ENCODE measurements around the gene SLC12A2. TPM values are rescaled to one million over a fixed set of nuclear protein-coding genes. Genes with fewer than 3 reads are reported as not detected.
A peak's percentile ranks its signal among the peaks of the same experiment; 100 is the strongest.

Gene SLC12A2
- total RNA-seq, 2 experiments from 2014 or later = 13.7 to 16.4 TPM

DNA sequence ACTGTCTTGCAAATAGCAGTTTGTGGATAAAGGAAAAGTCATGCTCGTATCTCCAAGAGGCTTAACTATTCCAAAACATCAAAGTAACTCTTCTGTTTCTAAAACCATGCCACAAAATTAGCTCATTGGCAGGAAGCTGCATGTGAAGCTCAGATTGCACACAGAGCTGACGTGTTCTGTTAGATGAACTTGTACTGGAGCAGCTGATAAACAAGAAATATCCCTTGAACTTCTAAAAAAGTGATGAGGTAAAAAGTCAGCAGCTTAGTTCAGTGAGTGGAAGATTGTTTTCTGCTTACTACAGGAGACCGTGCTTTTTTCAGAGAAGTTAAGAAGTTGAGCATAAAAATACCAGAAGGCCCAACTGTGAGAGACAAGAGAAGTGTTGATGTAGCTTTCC is 113.2 kb downstream of the SLC12A2 start:
- intact Hi-C loops (cut with DNase I, micrococcal nuclease) = loop anchor here (5.0 kb wide), 2 partner anchors 114 to 301 kb away; partner anchors contain the start of gene SLC12A2 (in 1 of the 2)
- Histone ChIP-seq H3K27ac (ENCODE audit: low read depth in 1 of 2, low read length in 2 of 2) (peak overlapping the region in 1 of 2 donors; percentile 32), H3K9me3 (ENCODE audit: control insufficient read depth in 1 of 2, insufficient read depth in 1 of 2, low read length in 2 of 2) (no peaks in the 10 kb centered on the region), H3K27me3 (ENCODE audit: control insufficient read depth in 1 of 2, insufficient read depth in 2 of 2, low read length in 2 of 2) (no peaks in the 10 kb centered on the region), H3K4me3 (ENCODE audit: low read length) (no peak overlapping the region), H3K4me1 (ENCODE audit: insufficient read depth, low read length) (peaks cover 29% of the 10 kb centered on the region), H3K36me3 (ENCODE audit: insufficient read depth, low read length) (no peaks in the 10 kb centered on the region)
- Mint-ChIP-seq H3K4me1 (ENCODE audit: low read depth) (peaks cover 64% of the 10 kb centered on the region), H3K4me3 (peak overlapping the region; percentile 6), H3K27me3 (no peaks in the 10 kb centered on the region), H3K36me3 (ENCODE audit: low read depth) (no peaks in the 10 kb centered on the region), H3K9me3 (no peaks in the 10 kb centered on the region), H3K27ac (peak overlapping the region; percentile 90)
- ChIA-PET CTCF (no interaction called here), POLR2A (interaction anchor here (1.0 to 2.2 kb wide), 2 partner anchors 13 to 114 kb away, joined by 3 to 8 read pairs; no protein-coding TSS in a partner anchor)
- ATAC-seq (ENCODE audit: poor library complexity) (peak; percentile 82), DNase-seq (peak in 6 of 14 experiments; percentile 15 to 62 (median 53))
- TF ChIP-seq, protein P1, sequence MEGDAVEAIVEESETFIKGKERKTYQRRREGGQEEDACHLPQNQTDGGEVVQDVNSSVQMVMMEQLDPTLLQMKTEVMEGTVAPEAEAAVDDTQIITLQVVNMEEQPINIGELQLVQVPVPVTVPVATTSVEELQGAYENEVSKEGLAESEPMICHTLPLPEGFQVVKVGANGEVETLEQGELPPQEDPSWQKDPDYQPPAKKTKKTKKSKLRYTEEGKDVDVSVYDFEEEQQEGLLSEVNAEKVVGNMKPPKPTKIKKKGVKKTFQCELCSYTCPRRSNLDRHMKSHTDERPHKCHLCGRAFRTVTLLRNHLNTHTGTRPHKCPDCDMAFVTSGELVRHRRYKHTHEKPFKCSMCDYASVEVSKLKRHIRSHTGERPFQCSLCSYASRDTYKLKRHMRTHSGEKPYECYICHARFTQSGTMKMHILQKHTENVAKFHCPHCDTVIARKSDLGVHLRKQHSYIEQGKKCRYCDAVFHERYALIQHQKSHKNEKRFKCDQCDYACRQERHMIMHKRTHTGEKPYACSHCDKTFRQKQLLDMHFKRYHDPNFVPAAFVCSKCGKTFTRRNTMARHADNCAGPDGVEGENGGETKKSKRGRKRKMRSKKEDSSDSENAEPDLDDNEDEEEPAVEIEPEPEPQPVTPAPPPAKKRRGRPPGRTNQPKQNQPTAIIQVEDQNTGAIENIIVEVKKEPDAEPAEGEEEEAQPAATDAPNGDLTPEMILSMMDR (IDR thresholded peaks at IDR 0.05) = no peak

GRCh38 chr5:128197896-128198522 is 114.4 kb downstream of the SLC12A2 start:
- POLR2A ChIA-PET = interaction anchor here (2.2 kb wide), 1 partner anchor 115 kb away, joined by 8 read pairs; no protein-coding TSS in a partner anchor
- Histone ChIP-seq H3K9me3 (ENCODE audit: control insufficient read depth in 1 of 2, insufficient read depth in 1 of 2, low read length in 2 of 2) (no peaks in the 10 kb centered on the region), H3K27me3 (ENCODE audit: control insufficient read depth in 1 of 2, insufficient read depth in 2 of 2, low read length in 2 of 2) (no peaks in the 10 kb centered on the region), H3K36me3 (ENCODE audit: insufficient read depth, low read length) (no peaks in the 10 kb centered on the region), H3K27ac (ENCODE audit: low read depth in 1 of 2, low read length in 2 of 2) (peak overlapping the region; percentile 32 to 40), H3K4me3 (ENCODE audit: low read length) (no peak overlapping the region), H3K4me1 (ENCODE audit: insufficient read depth, low read length) (peaks cover 29% of the 10 kb centered on the region)
- peak; percentile 14 for ATAC-seq (ENCODE audit: poor library complexity)
- peak in 5 of 14 experiments; percentile 14 to 71 (median 47) for DNase-seq
- Mint-ChIP-seq H3K4me1 (ENCODE audit: low read depth) (peaks cover 64% of the 10 kb centered on the region), H3K4me3 (peak overlapping the region; percentile 32), H3K27ac (peak overlapping the region; percentile 90), H3K27me3 (no peaks in the 10 kb centered on the region), H3K36me3 (ENCODE audit: low read depth) (no peaks in the 10 kb centered on the region), H3K9me3 (no peaks in the 10 kb centered on the region)
- CTCF ChIA-PET = no interaction called here
- TF ChIP-seq, protein P1 (IDR thresholded peaks at IDR 0.05) = no peak
- intact Hi-C loops (cut with DNase I, micrococcal nuclease) = loop anchor here (5.0 kb wide), 2 partner anchors 116 to 299 kb away; partner anchors contain the start of gene SLC12A2 (in 1 of the 2)

DNA sequence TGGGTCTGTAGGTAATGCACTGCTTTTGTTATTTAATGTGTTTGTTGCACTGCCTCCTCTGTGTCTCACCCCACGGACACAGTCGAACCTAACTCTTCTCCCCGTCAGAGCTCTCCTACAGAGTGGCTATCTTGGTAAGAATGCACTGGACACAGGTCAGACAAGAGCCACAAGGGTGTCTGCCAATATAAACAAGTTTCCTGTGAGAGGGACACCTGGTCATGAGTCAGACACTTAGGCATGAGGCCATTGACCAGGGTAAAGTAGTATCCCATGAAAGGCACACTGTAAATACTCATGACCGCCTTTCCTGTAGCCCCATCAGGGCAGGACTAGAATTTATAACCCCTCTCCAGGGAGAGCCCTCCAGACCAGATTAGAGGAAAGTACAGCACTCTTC is 115.5 kb downstream of the SLC12A2 start:
- TF ChIP-seq, protein P1 (IDR thresholded peaks at IDR 0.05) = no peak
- H3K36me3 Mint-ChIP-seq (ENCODE audit: low read depth) = no peaks in the 10 kb centered on the region
- peak overlapping the region; percentile 12 for H3K4me3 Mint-ChIP-seq
- H3K9me3 ChIP-seq (ENCODE audit: control insufficient read depth in 1 of 2, insufficient read depth in 1 of 2, low read length in 2 of 2) = no peaks in the 10 kb centered on the region
- no peaks in the 10 kb centered on the region for H3K9me3 Mint-ChIP-seq
- POLR2A ChIA-PET = interaction anchor here (0.6 kb wide), 1 partner anchor 13 kb away, joined by 3 read pairs; no protein-coding TSS in a partner anchor
- intact Hi-C loops (cut with DNase I, micrococcal nuclease) = loop anchor here (5.0 kb wide), 2 partner anchors 117 to 298 kb away; partner anchors contain the start of gene SLC12A2 (in 1 of the 2)
- DNase-seq (no peak), ATAC-seq (ENCODE audit: poor library complexity) (no peak)
- peaks cover 29% of the 10 kb centered on the region for H3K4me1 ChIP-seq (ENCODE audit: insufficient read depth, low read length)
- CTCF ChIA-PET = no interaction called here
- peak overlapping the region; percentile 90 for H3K27ac Mint-ChIP-seq
- H3K27me3 Mint-ChIP-seq = no peaks in the 10 kb centered on the region
- no peaks in the 10 kb centered on the region for H3K27me3 ChIP-seq (ENCODE audit: control insufficient read depth in 1 of 2, insufficient read depth in 2 of 2, low read length in 2 of 2)
- peaks cover 59% of the 10 kb centered on the region for H3K4me1 Mint-ChIP-seq (ENCODE audit: low read depth)
- H3K36me3 ChIP-seq (ENCODE audit: insufficient read depth, low read length) = no peaks in the 10 kb centered on the region
- no peak overlapping the region for H3K27ac ChIP-seq (ENCODE audit: low read depth in 1 of 2, low read length in 2 of 2)
- no peak overlapping the region for H3K4me3 ChIP-seq (ENCODE audit: low read length)

Data from CD4-positive, alpha-beta T cell (primary cell).